NCI-H510A treated with DMSO at 0.1 percent for 48 hours (cell line): ENCODE data around the gene RPL13A.
A peak's percentile ranks its signal among the peaks of the same experiment; 100 is the strongest.

Source experiments
- DNase-seq: peaks from one replicate; lab custom pipeline; 2025; lab: John Stamatoyannopoulos, UW

The RPL13A gene

DNA sequence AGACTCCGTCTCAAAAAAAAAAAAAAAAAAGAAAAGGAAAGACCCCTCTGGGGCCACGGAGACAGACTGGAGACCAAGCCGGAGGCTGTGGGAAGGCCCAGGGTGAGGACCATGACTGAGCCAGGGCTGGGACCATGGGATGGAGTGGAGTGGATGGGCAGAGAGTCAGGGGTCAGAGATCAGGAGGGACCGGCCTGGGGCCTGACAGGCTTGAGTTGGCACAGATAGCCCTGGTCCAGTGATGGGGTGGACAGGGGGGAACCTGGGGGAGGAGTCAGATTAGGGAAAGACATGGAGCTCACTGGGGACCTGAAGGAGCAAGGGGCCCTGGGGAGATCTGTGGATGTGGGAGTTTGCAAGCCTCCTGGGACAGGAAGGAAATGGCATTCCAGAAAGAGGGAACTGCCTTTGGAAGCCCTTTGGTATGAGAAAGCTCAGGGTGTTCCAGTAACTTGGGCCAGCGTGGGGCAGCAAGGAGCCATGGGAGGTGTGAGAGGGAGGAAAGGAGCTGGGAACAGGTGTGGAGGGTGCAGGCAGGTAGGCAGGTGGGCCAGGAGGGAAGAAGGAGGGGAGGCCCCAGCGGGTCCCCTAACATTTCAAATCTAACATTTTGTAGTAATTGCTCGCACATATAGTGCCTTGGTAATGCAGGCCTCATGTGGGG is 6.3 kb upstream of the RPL13A start:
- DNase-seq, result no peak

- no peak for DNase-seq
Observed at GRCh38 chr19:49486232-49486631, 1.2 kb upstream of the RPL13A start.

DNA sequence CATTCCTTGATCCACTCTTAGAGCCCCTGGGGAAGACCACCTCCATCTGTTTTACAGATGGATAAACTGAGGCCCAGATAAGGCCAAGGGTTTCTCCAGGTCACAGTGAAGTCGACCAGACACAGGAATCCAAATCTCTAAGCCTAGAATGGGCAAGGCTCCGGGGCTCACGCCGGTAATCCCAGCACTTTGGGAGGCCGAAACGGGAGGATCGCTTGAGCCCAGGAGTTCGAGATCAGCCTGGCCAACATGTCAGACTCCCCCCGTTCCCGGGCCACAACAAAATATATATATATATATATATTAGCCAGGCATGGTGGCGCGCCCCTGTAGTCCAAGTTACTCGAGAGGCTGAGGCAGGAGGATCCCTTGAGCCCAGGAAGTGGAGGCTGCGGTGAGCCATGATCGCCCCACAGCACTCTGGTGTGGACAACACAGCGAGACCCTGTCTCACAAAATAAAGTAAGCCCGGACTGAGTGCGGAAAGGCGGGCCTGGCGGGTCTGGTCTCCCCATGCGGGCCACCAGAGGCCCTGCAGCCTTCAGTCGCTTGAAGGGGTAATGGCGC is 615 bp upstream of the RPL13A start:
- DNase-seq, result no peak

DNA sequence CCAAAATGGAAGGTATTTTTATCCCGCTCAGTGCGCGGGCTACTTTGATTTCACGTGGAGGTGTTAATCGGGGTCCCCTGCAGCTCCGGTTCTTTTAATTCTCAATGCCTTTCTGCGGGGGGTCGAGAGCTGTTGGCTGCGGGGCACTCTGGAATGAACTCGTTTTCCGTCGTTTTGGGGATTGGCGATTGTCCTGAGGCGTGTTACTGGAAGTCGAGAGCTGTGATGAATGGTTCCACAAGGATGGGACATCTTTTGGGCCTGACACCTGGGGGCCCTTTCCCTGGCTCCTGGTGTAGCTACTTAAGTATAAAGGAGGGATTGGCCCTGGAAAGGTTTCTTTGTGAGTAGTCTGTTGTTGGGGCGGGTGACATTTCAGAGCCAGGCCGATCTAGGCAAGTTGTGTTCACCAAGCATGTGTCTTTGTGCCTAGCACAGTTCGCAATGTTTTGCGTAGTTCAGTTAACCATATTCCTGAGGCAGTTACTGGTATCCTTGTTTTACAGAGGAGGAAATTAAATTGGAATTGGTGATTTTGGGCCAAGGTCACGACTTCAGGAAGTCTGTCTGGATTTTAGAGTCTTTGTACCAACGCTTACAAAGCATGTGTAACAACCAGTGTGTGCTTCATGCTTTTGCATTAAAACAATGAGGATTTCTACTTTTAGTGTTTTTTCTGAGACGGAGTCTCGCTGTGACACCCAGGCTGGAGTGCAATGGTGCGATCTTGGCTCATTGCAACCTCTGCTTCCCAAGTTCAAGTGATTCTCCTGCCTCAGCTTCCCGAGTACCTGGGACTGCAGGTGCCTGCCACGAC is 846 bp downstream of the RPL13A start:
- DNase-seq, result no peak

GRCh38 chr19:49488863-49489537 is 1.6 kb downstream of the RPL13A start:
- no peak for DNase-seq

DNA sequence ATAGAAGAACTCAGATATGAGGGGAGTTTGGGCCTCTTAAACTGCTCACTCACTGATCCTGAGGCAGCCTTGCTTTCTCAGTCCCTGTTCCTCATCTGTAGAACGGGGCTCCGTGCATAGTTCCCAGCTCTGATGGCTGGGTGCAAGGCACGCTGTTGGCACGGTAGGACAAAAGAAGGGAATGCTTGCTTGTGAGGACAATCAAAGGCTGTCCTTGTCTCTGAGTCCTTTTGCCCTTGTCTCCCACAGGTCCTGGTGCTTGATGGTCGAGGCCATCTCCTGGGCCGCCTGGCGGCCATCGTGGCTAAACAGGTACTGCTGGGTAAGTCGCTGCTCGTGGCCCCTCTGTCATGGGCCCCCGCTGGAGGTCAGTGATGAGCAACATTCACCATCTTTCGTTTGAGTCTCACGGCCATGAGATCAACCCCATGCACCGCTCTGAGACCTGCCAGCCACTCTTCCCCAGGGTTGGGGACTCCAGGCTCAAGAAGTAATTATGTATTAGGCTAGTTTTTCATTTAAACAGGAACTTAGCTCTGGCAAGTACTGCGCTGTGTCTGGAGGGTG is 2.3 kb downstream of the RPL13A start:
- DNase-seq, result no peak

GRCh38 chr19:49490287-49491029 is 3.0 kb downstream of the RPL13A start:
- DNase-seq, result no peak

GRCh38 chr19:49491030-49491803 is 3.8 kb downstream of the RPL13A start:
- no peak for DNase-seq

DNA sequence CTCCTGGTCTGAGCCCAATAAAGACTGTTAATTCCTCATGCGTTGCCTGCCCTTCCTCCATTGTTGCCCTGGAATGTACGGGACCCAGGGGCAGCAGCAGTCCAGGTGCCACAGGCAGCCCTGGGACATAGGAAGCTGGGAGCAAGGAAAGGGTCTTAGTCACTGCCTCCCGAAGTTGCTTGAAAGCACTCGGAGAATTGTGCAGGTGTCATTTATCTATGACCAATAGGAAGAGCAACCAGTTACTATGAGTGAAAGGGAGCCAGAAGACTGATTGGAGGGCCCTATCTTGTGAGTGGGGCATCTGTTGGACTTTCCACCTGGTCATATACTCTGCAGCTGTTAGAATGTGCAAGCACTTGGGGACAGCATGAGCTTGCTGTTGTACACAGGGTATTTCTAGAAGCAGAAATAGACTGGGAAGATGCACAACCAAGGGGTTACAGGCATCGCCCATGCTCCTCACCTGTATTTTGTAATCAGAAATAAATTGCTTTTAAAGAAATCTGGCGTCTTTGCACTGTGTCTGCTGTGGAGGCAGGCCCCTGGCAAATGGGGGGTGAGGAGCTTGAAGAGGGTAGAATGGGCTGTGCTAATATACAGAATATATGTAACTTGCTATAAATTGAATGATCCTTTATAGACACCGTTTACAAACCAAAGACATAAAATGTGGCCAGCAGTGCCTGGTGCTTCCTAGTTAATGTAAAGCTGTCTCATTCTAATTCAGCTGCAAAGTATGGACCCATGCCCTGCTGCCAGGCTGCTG is 4.6 kb downstream of the RPL13A start:
- DNase-seq, result no peak

GRCh38 chr19:49492573-49493405 is 5.4 kb downstream of the RPL13A start:
- peak; percentile 17 for DNase-seq

DNA sequence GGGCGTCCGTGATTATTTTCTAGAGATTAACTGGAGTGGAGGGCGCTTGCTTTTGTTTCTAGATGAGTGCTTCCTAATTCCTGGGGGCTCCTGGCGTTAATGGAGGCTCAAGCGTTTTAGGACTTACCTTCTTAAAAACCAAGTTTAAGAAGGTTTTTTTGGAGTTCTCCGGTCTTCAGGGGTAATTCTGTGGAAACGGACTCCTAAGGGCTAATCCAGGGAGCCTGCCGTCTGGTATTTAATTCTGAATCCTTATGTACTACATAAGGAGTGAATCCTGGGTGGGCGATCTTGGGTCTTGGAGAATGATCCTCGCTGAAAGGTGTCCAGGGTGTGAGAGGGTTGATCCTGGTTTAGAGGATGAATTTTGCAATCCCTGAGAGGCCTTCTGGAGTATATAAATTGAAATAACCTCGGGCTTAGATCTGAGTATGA is 9.2 kb downstream of the RPL13A start:
- no peak for DNase-seq

DNA sequence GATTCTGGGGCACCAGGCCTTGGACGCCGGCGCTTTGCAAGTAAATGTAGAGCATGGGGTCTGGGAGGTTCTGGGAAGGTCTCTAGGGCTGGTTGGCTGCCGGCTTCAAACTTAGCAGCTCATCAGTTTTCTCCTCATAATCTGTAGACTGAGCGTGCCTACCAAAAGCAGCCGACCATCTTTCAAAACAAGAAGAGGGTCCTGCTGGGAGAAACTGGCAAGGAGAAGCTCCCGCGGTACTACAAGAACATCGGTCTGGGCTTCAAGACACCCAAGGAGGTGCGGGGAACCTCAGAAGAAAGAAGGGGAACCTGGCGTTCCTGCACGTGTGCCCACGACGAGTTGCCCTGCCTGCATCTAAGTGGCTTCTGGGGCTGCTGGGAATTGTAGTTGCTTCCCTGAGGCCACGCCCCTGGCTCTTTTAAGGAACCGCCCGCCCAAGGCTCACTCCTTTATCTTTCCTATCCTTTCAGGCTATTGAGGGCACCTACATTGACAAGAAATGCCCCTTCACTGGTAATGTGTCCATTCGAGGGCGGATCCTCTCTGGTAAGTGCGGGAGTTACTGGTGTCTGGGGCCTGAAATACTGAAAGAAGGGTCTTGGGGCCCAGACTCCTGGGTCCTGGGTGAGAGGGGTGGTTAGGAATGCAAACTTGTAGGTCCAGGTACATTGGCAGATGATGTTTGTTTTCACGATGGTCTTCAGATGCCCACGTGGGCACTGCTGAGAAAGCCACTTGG is 9.8 kb downstream of the RPL13A start:
- peak; percentile 18 for DNase-seq

- no peak for DNase-seq
Observed at GRCh38 chr19:49497789-49498103, 10.3 kb downstream of the RPL13A start.

DNA sequence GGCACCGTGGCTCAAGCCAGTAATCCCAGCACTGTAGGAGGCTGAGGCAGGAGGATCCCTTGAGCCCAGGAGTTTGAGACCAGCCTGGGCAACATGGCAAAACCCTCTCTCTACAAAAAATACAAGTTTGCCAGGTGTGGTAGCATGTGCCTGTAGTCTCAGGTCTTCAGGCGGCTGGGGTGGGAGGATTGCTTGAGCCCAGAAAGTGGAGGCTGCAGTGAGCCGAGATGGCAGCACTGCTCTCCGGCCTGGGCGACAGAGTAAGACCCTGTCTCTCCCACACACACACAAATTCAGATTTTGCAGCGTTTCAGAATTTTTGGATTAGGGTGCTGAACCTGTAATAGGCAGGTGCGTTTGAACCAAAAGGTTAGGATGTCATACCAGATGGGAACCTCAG is 11.1 kb downstream of the RPL13A start:
- DNase-seq, result no peak

DNA sequence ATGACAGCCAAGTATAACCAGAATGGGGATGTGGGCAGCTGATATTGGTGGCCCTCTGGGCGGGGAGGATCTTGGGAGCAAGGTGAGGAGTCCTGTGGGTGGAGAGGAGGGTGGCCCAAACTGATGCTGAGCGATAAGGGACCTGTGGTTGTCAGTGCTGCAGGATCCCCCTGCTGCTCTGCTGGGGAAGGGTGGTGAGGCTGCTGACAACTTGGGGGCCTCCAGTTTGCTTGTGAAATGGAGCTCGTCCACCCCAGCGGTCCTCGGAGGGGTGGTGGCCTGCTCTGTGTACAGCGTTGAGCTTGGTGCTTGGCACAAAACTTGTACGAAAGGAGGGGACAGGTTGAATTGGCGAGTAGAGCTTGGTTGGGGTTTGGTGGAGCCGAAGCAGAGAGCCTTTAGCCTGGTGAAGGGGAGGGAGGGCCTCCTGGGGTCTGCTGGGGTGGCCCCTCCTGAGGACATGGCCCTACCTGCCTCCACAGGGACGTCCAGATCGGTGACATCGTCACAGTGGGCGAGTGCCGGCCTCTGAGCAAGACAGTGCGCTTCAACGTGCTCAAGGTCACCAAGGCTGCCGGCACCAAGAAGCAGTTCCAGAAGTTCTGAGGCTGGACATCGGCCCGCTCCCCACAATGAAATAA is 11.7 kb downstream of the RPL13A start:
- no peak for DNase-seq

DNA sequence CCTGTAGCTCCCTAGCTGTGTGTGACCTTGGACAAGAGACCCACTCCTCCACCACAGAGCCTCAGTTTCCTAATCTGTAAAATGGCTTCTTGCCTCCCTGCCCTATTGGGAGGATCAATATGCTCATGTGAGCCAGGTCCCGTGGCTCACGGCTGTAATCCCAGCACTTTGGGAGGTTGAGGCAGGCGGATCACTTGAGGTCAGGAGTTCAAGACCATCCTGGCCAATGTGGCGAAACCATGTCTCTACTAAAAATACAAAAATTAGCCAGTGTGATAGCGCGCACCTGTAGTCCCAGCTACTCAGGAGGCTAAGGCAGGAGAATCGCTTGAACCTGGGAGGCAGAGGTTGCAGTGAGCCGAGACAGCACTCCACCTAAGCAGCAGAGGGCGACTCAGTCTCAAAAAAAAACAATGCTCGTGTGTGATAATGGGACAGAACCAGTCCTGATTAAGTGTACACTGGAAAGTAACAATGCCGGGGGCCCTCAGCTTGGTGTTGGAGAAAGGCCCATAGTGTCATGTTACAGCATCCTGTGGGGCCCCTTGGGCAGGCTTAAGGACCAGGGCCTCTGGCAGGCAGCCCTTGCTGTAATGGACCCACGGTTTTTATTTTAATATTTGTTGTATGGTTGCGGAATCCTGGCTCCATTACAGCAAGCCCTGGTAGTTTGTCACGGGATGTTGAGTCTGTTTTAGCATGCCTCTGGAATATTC is 15.6 kb downstream of the RPL13A start:
- DNase-seq, result peak; percentile 72

GRCh38 chr19:49503582-49503962 is 16.2 kb downstream of the RPL13A start:
- DNase-seq, result no peak
